Stimulated activated CD4-positive, alpha-beta T cell treated with anti-CD3 and anti-CD28 coated beads, Interleukin-15, amount 100 ng/mL, for 24 hours (primary cell): ENCODE results near the gene UGT1A8.

Experiments used
- DNase-seq: peaks from one replicate; pipeline ENCODE4 v3.0.0-alpha.2; 2020

UGT1A8 gene

DNA sequence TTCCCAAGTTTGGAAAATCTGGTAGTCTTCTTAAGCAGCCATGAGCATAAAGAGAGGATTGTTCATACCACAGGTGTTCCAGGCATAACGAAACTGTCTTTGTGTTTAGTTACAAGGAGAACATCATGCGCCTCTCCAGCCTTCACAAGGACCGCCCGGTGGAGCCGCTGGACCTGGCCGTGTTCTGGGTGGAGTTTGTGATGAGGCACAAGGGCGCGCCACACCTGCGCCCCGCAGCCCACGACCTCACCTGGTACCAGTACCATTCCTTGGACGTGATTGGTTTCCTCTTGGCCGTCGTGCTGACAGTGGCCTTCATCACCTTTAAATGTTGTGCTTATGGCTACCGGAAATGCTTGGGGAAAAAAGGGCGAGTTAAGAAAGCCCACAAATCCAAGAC, 154.7 kb downstream of the UGT1A8 start:
- DNase-seq: no peak

DNA sequence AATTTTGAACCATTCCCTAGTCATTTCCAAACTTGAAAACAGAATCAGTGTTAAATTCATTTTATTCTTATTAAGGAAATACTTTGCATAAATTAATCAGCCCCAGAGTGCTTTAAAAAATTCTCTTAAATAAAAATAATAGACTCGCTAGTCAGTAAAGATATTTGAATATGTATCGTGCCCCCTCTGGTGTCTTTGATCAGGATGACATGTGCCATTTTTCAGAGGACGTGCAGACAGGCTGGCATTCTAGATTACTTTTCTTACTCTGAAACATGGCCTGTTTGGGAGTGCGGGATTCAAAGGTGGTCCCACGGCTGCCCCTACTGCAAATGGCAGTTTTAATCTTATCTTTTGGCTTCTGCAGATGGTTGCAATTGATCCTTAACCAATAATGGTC, 155.2 kb downstream of the UGT1A8 start:
- DNase-seq: no peak

DNA sequence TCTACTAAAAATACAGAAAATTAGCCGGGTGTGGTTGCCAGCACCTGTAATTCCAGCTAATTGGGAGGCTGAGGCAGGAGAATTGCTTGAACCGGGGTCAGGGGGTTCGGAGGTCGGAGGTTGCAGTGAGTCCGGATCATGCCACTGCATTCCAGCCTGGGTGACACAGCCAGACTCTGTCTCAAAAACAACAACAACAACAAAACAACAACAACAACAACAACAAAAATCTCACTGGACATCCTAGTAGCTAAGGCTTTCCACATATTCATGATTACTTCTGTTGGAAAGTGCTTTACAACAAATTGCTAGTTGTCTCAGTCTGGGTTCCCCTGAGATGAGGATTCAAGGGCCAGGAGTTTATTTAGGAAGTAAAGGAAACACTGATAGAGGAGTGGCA, 156.4 kb downstream of the UGT1A8 start:
- no peak for DNase-seq

DNA sequence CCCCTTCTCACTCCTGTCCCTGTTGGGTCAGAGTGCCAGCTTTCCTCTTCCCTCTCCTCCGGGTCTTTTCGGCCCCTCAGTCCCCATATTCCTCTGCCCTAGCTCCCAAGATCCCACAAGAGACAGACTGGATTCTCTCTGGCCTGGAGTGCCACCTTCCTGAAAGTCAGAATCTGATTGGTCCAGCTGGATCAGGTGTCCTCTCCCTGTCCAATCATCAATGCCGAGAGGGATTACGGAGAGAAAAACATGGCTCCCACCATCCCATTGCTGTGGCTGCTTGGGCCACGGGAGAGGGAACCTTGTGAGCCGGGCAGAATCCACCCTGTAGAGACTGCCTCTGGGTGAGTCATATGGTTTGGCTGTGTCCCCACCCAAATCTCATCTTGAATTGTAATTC, 158.0 kb downstream of the UGT1A8 start:
- no peak for DNase-seq

DNA sequence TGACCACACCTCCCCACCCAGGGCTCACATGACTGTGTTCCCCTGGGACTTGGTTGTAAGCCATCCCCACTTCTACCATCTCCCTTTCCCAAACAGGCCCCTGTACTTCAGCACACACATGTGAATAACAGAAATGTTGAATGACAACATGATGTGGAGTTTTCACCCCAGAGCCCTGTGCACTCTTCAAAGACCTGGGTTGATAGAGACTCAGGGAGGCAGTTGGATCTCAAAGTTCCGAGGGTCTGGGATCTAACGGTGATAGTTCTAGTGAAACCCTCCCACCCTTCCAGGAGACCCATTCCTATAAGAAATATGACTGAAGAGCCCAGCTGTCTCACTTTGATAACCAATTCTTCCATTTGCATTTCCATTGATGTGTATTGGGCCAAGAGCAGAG, 160.6 kb downstream of the UGT1A8 start, which contains the start of gene MROH2A:
TSS of gene MROH2A (plus strand) at position 301 of the 400 bp plus-strand sequence. CDS start 1,029 bp downstream, outside the sequence.
- no peak for DNase-seq

GRCh38 chr2:233779722-233780121, 162.3 kb downstream of the UGT1A8 start:
- no peak for DNase-seq

- DNase-seq: no peak
These were observed 163.3 kb downstream of the UGT1A8 start for GRCh38 chr2:233780771-233781170.

DNA sequence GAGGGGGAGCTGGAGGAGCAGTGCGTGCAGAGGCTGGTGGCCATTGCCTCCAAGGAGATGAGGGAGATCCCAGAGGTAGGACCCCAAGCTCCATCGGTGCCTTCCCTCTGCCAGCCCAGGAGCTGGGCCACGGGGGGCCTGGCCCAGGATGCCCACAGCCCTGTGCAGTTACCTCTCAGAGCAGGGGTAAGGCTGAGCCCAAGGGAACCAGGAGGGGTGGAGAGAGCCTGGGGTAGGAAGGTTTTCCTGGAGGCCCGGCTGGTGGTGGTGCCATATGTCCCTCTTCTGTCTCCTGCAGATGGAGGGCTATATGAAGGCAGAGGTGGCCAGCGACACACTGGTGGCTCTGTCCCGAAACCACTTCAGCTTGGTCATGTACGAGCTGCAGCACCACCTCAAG, 172.1 kb downstream of the UGT1A8 start:
- DNase-seq: no peak

- no peak for DNase-seq
These were observed 173.9 kb downstream of the UGT1A8 start for GRCh38 chr2:233791151-233791882.

DNA sequence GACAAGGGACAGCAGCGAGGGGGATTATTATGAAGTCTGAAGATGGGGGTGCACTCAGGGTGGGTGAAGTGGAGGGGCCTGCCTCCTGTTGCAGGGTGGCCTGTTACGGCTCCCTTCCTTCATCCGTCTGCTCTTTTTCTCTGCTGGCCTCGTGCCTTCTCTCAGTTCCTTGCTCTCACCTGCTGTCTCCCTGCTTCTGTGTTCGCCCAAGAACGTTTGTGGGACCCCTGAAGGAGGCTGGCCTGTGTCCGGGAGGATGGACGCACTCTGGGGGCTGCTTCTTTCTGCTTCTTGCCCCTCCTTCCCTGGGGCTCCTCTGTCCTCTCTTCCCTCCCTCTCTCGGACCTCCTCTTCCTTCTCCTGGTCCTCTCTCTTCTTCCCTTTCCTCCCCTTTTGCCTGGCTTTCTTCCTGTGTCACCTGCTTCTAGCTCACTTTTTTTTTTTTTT, 174.5 kb downstream of the UGT1A8 start:
- DNase-seq: no peak

DNA sequence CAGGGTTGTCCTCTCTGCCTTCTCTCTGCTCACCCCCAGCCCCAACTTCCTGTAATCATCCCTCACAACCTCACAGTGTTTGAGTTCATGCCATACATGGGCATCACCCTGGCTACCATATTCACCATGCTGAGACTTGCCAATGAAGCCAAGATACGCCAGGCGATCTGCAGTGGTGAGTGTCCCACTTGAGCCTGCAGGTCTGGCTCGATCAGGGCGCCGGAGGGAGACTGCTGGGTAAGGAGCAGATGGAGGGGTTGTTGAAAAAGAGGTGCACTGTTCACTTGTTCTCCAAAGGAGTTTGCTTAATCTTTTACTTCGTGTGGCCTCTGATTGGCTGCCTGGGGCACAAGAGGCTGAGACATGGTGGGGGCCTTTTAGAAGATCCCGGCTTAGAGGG, 175.3 kb downstream of the UGT1A8 start:
- no peak for DNase-seq

DNA sequence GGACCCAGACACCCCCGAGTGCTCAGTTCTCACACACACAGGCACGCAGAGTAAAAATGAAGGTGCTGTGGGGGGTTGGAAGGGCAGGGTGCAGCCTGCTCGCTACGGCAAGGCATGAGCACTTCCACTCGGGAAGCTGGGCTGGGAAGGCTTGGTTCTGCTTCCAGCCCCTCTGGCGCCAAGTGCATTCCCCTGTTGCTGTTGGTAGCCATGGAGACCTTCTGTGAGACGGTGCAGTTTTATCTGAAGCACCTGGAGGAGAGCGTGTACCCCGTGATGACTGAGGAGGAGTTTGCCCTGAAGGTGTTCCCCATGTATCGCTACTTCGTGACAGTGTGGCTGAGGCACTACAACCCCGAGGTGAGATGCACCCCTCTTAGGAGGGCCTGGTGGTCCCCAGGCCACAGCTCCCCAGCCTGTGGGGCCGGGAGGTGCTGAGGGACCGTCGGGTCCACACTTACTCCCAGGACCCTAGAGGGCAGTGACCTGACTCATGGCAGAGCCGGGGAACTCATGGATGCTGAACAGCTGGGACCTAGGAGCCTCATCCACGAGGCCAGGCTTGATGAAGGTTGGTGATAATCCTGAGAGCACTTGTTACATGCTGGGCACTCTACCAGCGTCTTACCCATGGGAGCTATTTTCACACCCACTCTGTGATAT, 176.2 kb downstream of the UGT1A8 start:
- DNase-seq: no peak

DNA sequence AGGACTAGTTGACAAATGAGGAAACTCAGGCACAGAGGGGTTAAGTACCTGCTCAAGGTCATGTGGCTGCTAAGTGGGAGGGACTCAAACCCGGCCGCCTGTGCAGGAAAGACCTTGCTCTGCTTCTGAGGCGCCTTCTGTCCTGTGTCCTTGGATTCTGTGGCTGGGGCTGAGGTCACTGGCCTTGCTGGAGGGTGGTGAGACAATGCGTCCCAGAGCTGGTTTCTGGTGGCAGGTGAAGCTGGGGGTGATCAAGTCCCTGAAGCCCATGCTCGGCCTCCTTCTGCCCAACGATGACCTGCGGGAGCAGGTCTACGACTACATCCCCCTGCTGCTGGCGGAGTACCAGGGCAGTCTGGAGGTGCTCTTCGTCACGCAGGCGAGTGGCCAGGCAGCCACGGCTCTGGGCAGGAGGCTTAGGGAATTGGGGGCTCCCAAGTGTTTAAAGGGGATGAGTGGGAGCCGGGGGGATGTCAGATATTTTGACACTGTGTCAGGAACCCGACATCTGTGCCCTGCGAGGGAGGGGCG, 176.8 kb downstream of the UGT1A8 start:
- DNase-seq: no peak

GRCh38 chr2:233795735-233796171, 178.3 kb downstream of the UGT1A8 start:
- DNase-seq: no peak

- DNase-seq: no peak
These were observed 178.8 kb downstream of the UGT1A8 start for GRCh38 chr2:233796254-233796653.

DNA sequence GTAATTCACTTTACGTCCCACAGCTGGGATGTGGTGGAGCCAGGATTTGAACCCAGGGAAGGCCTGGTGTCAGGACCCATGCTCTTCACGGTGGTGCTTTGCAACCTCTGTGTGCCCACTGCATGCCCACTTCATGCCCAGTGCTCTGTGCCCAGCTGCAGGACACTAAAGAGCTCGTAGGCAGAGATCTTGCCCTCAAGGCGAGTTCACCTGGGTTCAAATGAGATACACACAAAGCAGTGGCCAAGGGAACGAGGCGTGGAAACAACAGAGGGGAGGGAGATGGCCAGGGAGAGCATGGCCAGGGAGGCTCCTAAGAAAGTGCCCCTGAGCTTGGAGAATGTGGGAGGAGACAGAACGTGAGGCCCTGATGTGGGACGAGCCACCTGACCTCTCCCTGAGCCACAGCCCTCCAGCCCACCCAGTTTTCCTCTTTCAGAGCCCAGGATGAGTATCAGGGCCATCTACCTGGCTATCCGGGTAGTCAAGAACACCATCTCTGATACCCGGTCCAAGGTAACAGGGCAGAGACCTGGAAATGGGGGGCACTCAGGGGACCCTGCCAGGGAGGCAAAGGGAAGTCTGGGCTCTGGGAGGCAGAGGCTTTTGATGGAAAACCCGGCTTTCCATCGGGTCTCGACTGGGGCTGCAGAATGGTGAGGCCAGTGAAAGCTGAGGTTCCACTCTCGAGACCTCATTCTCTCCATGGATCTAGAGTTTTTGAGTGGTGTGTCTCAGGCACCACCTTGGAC, 181.1 kb downstream of the UGT1A8 start:
- DNase-seq: no peak

GRCh38 chr2:233799087-233799665, 181.7 kb downstream of the UGT1A8 start:
- no peak for DNase-seq

DNA sequence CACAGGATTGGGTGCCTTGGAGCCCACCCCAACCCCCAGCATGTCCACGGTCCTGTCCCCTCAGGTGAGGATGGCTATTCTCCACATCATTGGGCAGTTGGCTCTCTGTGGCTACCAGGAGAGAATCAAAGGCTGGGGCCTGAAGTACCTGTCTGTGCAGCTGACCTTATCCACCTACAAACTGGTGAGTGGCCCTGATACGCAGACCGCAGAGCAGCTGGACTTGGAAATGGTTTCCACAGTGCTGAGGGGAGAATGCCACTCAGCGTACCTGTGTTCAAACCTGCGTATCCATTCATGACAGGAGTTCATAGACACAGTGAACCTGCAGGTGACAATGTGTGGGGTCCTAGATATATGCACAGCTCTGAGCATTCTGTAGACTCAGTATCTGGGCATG, 182.3 kb downstream of the UGT1A8 start:
- no peak for DNase-seq

- no peak for DNase-seq
These were observed 182.8 kb downstream of the UGT1A8 start for GRCh38 chr2:233800208-233800607.

GRCh38 chr2:233801357-233802131, 184.1 kb downstream of the UGT1A8 start:
- peak; percentile 22 for DNase-seq

GRCh38 chr2:233802132-233802815, 184.8 kb downstream of the UGT1A8 start:
- no peak for DNase-seq
